SKM-1 treated with dmso at 0.1 percent for 144 hours (cell line): ENCODE results near the gene TIMM21.

Experiments
- DNase-seq: peaks from one replicate; lab custom pipeline; 2025; ENCODE audit not compliant: unreplicated experiment; lab: John Stamatoyannopoulos, UW

The TIMM21 gene, protein sequence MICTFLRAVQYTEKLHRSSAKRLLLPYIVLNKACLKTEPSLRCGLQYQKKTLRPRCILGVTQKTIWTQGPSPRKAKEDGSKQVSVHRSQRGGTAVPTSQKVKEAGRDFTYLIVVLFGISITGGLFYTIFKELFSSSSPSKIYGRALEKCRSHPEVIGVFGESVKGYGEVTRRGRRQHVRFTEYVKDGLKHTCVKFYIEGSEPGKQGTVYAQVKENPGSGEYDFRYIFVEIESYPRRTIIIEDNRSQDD

DNA sequence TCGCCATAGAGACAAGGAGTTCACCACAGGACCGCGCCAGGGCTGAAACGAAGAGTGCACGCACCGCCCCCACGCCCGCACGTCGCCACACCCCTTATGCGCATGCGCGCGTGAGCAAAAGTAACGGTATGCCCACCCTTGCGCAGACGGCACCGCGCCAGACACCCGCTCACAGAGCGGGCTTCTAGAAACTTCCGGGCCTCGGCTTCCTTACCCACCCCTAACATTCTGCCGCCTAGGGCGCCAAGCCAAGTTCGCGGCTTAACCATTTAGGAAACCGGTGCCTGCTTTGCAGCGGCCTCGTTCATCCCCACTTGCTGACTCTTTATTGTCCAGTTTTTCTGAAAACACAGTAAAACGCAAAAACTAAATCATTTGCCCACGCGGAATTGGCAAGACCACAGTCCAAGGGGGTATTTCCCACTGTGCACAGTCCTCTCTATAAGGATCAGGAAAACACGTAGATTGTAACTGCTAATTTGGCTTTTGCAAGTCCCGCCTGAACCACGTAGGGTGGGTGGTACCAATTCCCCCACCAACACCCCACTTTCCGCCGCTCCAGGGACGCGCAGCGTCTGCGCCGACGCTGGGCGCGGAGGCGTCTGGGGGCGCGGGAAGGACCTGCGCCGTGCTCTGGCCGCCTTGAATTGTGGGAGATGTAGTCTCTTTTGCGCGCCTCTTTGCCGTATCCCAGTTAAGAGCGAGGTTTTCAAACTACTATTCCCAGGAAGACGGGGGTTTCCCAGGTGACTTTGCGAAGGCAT lies at the start of gene TIMM21, which contains the start of gene FBXO15:
Gene TIMM21 (plus strand): TSS at position 745 of the 764 bp plus-strand sequence. CDS start 286 bp downstream, outside the sequence.
Gene FBXO15 (minus strand): TSS at position 56 of the 764 bp plus-strand sequence. CDS start 49 bp downstream, at position 7.
- peak; percentile 95 for DNase-seq

DNA sequence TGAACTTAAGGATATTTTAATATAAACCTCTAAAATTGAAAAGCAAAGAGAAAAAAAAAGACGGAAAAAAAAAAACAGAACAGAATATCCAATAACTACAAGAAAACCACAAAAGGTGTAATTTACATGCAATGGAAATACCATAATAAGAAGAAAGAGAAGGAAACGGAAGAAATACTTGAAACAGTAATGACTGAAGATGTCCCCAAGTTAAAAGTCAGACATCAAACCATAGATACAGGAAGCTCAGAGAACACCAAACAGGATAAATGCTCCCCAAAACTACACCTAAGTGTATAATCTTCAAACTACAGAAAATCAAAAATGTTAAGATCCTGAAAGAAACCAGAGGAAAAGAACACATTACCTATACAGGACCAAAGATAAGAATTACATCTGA lies 39.9 kb upstream of the TIMM21 start:
- DNase-seq = no peak

DNA sequence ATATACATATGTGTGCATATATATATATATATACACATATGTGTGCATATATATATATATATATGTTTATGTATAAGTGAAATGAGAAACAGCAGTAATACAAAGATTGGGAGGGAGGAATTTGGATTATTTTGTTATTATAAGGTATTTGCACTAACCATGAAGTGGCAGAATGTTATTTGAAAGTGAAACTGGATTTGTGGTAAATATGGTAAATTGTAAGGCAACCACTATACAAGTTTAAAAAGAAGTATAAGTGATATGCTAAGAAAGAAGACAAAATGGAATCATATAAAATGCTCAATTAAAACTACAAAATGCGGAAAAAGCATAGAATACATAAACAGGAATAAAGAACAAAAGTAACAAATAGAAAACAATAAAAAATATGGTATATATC lies 38.2 kb upstream of the TIMM21 start:
- no peak for DNase-seq

DNA sequence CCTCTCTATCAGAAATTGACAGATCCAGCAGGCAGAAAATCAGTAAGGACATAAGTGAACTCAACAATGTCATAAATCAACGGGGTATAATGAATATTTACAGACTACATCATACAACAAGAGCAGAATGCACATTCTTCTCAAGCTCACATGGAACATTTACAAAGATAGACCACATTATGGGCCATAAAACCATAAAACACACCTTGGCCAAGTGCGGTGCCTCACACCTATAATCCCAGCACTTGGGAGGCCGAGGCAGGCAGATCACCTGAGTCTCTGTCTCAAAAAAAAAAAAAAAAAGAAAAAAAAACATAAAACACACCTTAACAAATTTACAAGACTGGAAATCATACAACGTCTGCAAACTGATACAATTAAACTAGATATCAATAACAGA lies 37.3 kb upstream of the TIMM21 start:
- no peak for DNase-seq

DNA sequence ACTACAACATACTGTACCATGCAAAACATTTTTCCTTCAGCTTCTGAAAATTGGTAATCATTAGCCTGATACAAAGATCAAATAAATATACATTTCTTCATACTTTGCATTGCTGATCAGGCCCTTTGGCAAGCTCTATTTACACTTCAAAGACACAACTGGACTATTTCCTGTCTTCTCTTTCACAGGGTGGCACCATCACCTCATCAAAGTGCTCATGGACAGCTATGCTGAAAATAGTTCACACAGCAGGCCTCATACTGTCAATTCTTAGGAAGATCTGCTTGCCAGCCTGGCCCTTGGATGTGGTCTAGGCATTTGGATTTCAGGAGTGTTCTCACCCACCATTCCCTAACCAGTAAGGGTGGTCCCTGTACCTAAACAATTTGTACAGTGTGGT lies 34.6 kb upstream of the TIMM21 start:
- DNase-seq = no peak

DNA sequence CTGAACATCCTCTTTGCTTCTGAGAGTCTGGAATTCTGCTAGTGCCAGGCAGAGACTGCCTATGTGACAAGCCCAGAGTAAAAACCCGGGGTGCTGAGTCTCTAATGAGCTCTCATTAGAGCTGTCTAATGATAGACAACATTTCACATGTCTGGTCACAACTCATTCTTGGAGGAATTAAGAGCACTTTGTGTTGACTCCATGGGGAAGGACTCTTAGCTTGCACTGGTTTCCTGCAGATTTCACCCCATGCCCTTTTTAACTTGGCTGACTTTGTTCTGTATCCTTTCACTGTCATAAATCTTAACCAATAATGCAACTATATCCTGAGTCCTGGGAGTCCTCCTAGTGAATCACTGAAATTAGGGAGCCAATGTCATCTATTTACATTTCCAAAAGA lies 34.2 kb upstream of the TIMM21 start:
- no peak for DNase-seq

DNA sequence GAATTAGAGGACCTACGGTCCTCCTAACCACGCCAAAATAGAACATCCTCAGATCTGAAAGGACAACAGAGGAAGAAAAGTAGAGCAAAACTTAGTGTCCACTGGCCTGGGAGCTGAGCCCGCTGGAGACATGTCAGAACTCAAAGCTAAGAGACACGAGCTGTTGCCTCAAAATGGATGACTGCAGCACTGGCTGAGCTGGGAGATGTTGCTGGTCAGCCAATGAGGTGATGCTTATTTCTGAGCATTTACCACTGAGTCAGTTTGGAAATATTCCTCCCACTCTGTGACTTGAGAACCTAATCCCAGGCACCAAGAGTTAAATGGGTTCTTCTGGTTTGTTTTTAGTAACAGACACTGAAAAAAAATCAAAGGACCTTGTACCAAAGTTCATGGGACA lies 33.3 kb upstream of the TIMM21 start:
- no peak for DNase-seq

DNA sequence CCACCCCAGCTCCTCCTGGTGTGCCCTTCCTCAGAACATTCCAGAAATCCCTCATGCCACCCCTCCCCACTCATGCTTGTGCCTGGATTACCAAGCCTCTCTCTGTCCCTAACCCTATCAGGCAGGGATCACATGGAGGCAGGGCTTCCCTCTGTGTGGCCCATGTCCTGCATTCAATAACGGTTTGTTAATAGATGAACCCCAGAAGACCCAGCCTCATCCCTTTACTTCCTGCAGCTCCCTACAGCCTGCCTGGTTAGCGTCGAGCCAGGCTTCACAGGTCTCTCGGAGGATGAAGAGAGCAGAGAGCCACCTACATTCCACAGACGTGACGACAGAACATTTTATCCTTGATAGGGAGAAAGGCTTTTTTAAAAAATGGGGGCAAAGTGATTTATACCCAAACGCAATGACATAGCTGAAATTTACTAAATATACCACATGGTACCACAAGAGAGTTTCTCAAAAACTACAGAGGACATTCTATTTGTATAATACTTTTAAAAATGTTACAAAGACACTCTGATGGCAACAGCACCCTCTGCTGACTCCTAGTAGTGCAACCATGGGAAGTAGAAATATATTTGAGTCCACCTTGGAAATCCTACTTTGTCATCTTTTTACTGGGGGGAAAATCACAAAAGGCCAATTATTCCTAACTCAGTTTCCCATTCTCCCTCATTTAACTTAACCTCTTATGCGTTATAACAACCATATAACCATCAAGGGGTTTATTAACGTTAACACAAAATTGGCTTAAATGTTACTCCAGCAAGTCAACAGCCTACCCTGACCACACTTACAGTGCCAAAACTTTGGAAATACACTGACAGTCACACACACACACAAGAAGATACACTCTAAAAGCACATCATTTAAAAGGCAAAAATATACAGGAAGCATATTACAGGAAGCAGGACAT lies 31.4 kb upstream of the TIMM21 start:
- DNase-seq = peak; percentile 40

DNA sequence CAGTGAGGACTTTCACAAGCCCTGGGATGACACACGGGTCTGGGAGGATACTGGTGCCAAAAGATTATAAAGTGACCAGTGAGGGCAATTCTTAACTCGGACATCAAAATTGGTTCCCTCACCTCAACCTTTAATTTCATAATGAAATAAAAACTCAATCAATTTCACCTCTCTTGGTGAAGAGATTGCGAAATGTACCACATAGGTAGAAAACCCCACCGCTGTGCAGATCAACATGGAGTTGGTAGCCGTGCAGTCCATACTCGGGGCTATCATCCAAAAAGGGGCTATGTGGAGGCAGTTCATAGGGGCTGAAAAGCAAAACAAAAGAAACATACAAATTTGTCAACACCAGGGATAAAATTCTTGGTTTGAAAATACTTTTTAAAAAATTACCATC lies 25.1 kb upstream of the TIMM21 start:
- DNase-seq = no peak

DNA sequence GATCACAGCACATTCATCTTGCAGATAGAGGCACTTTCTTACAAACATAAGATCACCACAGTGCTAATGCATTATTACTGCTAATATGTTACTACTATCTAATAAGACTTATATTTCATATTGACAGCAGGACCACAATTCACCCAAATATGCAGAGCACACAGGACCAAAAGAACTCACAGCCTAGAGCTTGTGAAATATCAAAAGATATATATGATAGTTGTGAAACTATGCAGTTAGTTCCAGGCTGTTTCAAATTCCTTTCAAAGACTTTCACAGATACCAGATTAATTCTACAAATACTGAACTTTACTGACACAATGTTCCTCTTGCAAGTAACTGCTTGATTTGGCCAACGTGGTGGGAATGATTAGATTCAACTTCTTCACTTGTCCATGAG lies 23.7 kb upstream of the TIMM21 start:
- no peak for DNase-seq

DNA sequence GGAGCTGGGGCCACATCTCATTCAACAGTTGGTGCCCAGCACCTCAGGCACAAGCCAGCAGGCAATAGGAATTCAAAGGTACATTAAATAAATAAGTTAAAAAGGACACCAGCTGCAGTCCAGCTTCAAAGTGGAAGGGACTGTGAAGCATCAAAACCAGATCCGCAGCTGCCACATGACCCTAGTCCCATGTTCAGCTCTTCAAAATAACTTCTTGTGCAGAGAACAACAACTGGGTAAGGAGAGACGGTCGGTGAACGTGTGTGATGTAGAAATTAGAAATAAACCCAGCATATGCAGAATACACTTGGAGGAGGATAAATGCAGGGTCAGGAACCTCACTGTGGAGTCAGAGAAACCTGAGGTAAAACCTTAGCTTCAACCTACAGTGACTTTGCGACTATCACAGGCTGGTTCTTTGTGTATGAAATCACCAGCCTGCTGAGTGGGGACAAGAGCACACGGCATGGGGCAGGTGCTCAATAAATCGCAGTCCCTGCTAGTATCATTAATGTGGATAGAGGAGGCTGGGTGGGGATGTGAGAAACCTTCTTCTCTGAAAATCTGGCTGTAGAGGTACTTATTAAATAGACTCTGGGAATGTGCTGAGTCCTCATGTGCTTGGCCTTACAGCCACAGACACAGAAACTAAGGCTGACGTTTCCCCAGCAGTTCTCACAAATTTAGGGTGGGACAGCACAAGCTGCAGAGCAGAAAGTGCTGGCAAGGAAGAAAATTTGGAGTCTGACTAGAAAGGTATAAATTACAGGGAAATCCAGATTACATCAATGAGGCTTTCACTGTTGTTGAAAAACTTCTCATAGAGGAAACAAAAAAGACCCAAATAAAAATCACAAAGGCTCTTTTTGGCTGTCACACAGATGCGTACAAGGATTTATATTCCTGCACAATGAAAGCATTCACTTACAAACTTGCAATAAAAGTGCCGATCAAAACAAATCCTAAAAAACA lies 21.4 kb upstream of the TIMM21 start:
- DNase-seq = no peak

DNA sequence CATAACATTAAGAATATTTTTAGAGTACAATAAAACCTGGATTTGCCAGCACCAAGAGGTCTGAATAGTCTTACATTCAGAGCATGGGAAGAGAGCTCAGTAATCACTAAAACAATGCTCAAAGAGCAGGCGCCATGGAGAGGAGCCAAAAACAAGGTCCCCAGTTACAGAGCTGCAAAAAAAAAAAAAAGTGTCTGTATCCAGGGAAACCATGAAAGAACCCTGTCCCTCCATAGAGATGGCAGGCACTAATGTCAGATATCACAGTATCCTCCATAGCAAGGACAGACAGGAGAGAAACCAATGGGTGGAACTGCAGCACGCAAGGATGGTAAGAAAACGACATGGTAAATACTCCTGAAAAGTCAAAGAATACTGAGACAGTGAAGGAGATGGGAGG lies 20.2 kb upstream of the TIMM21 start:
- DNase-seq = no peak

DNA sequence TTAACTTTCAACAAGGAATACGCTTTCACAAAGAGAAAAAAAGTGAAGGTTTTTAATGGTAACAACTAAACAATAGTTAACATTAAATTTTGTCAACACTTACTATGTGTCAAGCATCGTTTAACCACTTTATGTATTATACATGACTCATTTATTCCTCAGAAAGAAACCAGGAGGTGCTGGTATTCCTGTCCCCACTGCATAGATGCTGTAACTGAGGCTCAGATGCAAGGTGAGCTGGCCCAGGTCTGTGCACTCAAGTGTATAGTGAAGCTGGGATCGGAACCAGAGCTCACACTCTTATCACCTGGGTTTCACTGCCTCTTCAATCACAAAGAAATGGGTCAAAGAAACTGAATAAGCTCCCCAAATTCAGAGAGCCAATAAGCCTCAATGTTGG lies 17.2 kb upstream of the TIMM21 start:
- no peak for DNase-seq

DNA sequence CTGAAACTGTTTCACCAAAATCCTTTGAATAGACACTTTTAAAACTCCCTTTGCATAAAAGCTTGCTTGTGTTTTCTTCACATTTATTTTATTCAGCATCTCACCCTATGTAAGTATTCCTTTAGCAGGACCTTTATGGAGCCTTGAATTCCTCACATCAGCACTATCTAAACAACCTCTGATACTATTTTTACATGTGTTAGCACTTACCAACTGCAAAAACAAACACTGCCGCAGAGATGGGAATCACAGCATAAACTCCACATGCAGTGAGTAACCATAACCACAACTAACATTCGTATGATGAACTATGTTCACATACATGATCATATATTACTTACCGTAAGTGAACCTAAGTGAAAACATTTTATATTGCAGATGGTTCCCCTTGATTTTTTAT lies 16.1 kb upstream of the TIMM21 start:
- no peak for DNase-seq

DNA sequence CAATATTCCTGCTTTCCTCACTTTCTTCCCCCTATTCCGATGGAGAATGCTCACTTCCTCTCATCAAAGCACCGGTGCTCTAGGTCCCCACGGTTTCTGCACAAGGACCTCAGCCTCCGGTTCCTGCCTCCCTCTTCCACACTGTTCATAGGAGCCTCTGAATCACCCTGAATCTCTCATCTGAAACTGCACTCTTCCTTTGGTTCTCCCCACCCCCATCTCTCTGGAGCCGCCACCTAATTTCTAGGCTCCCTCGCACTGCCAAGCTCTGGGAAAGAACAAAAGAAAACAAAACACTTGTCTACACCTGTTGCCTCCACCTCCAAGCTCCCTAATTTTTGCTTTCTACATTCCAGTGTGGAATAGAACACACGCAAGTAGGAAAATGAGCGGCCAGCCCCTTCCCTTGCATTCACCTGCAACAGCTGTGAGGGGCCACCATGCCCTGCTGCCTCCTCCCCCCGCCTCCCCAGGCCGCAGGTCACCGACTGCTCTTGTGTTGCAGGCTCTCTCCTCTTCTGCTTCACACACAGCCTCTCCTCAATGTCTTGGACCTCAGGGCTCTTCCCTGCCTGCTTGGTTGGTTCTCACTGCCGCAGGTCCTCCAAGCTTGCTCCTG lies 10.3 kb upstream of the TIMM21 start:
- no peak for DNase-seq

DNA sequence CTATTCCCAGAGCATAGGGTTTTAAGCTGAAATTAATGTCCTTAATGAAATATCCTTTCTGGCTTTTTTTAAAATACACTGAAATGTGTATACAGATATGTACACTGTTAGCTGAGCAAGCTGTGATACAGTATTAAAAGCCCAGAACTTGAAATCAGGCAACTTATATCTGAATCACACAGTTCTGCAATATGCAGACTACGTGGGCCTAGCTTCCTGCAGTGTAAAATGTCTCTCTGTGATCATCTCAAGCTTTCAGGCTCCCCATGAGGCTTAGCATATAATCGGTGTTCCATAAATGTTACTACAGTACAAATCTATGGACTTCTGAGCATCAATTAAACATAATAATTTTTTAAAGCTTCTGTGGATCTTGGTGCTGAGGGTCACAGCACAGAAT lies 8.9 kb upstream of the TIMM21 start:
- no peak for DNase-seq

DNA sequence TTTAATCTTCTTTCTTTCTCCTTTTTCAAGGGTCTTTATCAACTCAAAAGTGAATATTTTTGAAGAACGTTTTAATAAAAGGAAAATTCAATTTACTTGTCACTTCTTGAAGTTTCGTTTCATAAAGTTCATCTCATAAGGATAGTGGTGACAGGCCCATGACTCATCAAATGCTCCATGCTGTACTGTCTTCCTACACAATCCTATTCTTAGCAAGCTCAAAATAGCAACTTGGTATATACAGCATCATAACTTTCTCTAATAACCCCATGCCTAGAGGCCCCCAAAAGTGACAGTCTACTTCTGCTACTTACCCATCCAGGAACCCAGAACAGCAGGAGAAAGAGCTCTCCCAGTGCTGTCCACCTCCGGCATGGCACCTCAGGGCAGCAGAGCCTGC lies 8.4 kb upstream of the TIMM21 start:
- no peak for DNase-seq

DNA sequence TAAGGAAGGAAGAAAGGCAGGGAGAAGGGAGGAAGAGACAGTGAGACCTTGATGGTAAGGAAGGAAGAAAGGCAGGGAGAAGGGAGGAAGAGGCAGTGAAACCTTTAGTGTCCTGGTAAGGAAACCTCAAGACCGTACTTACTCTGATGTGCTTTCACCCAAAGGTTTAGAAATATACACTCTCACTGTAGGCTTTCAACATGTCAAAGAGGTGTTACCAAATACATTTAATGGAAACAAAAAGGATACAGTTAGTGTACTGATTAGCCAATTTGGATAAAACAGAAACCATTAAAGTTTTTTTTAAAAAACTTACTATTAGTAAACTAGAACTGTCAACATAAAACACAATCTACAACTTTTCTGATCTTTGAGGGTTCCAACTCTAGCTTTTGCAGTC lies 7.7 kb upstream of the TIMM21 start:
- DNase-seq = no peak

DNA sequence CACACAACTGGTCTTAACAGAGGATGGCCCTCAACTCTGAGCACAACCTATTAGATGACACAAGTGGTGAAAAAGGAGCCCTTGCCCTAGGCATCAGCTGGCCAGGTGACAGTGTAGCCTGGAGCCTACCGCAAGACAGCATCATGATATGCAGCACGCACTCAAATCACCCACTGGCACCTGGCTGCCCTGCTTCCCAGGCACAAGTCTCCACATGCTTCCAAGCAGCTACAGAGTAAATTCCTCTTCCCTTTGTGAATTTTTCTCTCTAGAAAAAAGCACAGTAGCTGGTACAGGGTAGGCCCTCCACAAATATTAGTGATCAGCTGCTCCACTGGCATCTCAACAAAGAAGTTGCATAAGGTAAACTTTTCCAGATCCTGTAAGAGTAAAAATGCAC lies 6.7 kb upstream of the TIMM21 start:
- no peak for DNase-seq

DNA sequence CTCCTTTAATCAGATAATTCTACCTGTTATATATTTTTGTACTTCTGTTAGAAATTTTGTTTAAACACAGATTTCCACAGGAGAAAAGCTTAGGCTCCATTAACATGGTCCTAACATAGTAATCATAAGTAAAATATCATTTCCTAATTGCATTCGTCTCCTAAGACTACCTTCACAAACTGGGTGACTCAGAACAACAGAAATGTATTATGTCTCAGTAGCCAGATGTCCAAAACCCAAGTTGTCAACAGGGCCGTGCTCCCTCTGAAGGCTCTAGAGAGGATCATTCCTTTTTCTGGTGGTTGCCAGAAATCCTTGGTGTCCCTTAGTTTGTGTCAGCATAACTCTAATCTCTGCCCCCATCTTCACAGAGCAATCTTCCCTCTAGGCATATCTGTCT lies 6.1 kb upstream of the TIMM21 start:
- no peak for DNase-seq
